ENCODE measurements around the gene HEXIM2. TPM values are rescaled to one million over a fixed set of nuclear protein-coding genes. Genes with fewer than 3 reads are reported as not detected.

Gene HEXIM2
- total RNA-seq, 1 donor from 2014 or later = 3.0 TPM

DNA sequence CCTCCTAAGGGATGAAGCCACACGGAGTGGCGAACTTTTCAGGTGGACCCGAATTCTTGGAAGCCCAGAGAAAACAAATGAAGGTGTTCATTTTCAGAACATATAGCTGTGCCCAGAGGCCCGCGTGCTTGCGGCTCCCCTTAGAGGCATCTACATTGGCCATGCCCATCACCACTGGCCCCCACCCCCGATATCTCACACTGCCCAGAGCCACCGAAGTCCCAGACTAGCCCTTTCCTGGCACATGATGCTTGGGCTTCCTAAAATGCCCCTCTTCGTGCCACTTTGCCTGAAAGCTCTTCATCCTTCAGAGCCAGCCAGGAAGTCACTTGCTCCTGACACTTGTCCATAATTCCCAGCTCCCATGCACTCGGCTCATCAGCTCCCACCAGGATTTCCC lies 15.5 kb upstream of the HEXIM2 start:
- no peak for DNase-seq (ENCODE audit: low read depth)
- TF ChIP-seq, protein P1, sequence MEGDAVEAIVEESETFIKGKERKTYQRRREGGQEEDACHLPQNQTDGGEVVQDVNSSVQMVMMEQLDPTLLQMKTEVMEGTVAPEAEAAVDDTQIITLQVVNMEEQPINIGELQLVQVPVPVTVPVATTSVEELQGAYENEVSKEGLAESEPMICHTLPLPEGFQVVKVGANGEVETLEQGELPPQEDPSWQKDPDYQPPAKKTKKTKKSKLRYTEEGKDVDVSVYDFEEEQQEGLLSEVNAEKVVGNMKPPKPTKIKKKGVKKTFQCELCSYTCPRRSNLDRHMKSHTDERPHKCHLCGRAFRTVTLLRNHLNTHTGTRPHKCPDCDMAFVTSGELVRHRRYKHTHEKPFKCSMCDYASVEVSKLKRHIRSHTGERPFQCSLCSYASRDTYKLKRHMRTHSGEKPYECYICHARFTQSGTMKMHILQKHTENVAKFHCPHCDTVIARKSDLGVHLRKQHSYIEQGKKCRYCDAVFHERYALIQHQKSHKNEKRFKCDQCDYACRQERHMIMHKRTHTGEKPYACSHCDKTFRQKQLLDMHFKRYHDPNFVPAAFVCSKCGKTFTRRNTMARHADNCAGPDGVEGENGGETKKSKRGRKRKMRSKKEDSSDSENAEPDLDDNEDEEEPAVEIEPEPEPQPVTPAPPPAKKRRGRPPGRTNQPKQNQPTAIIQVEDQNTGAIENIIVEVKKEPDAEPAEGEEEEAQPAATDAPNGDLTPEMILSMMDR (conservative IDR thresholded peaks at IDR 0.05; ENCODE audit: low read depth, low read length) = no peak
- no peak overlapping the region for H3K4me3 ChIP-seq (ENCODE audit: low read depth, low read length)

DNA sequence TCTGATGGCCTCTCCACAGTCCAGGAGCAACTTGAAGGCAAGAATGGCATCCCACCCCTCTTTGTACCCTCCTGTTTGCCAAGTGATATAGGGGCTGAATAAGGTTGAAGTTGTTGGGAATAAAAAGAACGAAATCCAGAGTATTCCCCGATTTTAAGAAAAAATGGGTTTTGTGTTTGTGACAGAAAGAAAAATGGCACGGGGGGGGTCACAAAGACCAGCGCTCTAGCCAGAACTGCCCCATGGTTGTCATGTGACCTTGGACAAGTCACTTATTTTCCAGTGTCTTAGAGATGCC lies 15.1 kb upstream of the HEXIM2 start:
- TF ChIP-seq, protein P1 (conservative IDR thresholded peaks at IDR 0.05; ENCODE audit: low read depth, low read length) = no peak
- peak overlapping the region; percentile 72 for H3K4me3 ChIP-seq (ENCODE audit: low read depth, low read length)
- no peak for DNase-seq (ENCODE audit: low read depth)

DNA sequence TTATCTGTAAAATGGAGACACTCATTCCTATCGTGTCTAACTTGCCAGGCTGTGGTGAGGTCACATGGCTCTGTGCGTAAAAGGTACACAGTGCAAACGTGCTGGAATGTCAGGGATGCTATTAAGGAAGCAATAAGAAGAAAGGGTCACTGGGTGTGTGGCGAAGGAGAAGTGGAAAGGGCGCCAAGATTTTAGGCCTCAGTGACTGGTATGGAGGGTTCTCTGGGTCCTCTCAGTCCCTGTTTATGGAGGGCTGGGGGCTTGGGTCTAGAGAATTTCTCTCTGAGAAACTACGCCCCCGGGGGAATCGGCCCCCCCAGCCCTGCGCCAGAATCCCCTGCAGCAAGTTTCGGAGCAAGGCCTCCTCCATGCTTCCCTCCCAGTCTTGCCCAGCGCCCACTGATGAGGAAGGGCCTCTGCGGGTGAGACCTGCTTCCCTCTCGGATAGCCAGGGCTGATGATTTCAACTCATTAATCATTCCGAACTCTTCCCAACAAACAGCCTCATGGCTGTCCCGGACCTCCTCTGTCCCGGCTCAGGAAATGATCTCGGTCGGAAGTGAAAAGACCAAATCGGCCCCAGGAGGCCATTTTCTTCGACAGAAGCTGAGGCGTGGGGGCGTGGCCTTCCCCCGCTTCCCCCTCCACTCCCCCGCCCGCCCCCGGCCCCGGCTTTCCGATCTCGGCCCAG lies 14.6 kb upstream of the HEXIM2 start:
- TF ChIP-seq, protein P1 (conservative IDR thresholded peaks at IDR 0.05; ENCODE audit: low read depth, low read length) = no peak
- H3K4me3 ChIP-seq (ENCODE audit: low read depth, low read length) = peak overlapping the region; percentile 72
- no peak for DNase-seq (ENCODE audit: low read depth)

DNA sequence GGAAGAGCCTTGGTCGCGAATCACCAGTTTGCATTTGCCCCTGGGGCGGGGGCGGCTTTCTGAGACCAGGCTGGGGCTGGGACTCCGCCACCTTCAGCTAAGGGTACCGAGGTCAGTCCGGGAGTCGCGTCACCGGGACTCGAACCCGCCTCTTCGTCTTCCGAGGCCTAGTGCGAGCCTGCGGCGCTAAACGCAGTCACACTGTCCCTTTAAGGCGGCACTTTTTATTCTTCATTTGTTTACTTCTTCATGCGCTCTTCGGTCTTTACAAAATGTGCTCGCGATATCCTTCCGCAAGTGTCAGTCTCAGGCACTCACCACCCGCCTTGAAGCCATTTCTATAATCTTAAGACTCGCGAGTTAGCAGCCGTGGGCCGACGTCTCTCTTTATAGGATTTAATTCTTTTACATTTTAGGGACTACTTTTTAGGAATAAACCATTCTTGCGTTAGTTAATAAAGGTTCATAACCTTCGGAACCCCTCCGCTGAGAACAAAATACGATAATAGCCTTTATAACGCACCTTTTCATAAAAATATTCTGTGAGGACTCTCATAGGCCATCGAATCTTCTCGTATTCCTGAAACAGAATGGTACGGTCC lies 14.0 kb upstream of the HEXIM2 start:
- TF ChIP-seq, protein P1 (conservative IDR thresholded peaks at IDR 0.05; ENCODE audit: low read depth, low read length) = no peak
- peak; percentile 86 for DNase-seq (ENCODE audit: low read depth)
- peak overlapping the region; percentile 72 for H3K4me3 ChIP-seq (ENCODE audit: low read depth, low read length)

DNA sequence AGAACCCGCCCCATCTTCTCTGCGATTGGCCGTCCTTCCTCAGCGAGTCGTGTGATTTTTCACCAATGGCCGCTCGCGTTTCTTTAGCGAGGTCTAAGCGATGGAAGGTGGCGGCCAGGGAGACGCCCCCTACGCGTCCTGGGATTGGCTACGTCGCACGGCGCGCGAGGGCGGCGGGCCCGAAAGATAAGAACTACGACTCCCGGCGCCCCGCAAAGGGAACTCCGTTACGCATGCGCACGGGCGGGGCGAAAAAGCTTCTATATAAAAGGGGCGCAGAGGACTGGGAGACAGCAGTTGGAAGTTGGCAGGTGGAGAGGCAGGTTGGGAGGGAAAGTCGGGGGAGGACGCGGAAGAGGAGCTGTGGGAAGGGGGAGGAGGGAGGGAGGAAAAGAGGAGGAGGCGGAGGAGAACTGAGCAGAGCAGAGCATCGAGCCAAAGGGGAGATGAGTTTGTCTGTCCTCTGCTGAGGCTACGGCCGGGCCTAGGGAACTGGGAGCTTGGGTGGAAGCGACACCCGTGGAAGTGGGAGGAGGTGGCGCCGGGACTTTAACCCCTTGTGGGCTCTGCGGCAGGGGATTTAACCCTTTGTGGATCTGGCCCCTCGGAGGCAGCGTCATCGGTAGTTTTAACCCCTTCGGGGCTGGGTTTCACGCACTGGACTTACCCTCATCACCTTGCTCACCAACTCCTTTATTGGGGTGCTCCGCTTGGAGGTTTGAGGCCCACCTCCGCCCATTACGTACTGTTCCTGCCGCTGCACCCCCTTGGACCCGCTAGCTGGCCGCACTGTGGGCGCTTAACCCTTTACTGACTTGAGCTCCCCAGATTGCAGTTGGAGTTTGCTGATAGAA lies 13.3 kb upstream of the HEXIM2 start, which contains the start of gene HEXIM1:
Gene HEXIM1, plus strand, starts transcription at position 293 of the 854 bp plus-strand sequence. CDS start 716 bp downstream, outside the sequence.
- TF ChIP-seq, protein P1 (conservative IDR thresholded peaks at IDR 0.05; ENCODE audit: low read depth, low read length) = no peak
- DNase-seq (ENCODE audit: low read depth) = peak; percentile 94
- peak within 1 kb of the TSS; percentile 88 for H3K4me3 ChIP-seq (ENCODE audit: low read depth, low read length)

DNA sequence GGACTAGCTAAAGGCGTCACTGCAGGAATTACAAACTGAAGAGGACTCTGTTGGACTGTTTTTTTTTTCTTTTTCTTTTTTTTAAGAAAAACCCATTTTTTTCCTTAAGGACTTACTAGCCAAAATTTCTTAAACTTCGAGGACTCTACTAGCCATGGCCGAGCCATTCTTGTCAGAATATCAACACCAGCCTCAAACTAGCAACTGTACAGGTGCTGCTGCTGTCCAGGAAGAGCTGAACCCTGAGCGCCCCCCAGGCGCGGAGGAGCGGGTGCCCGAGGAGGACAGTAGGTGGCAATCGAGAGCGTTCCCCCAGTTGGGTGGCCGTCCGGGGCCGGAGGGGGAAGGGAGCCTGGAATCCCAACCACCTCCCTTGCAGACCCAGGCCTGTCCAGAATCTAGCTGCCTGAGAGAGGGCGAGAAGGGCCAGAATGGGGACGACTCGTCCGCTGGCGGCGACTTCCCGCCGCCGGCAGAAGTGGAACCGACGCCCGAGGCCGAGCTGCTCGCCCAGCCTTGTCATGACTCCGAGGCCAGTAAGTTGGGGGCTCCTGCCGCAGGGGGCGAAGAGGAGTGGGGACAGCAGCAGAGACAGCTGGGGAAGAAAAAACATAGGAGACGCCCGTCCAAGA lies 12.5 kb upstream of the HEXIM2 start:
- TF ChIP-seq, protein P1 (conservative IDR thresholded peaks at IDR 0.05; ENCODE audit: low read depth, low read length) = peak; percentile 86

More for the DNA sequence above, 12.5 kb upstream of the HEXIM2 start:
- DNase-seq (ENCODE audit: low read depth) = no peak
- H3K4me3 ChIP-seq (ENCODE audit: low read depth, low read length) = peak overlapping the region; percentile 88
